ENCODE measurements around the gene C5orf34.
"Not testable (repeated sequence)": the region's sequence is repeated elsewhere in the genome, so short reads cannot be mapped to it uniquely, and the experiment has no call there.

- TF ChIP-seq, protein P1, sequence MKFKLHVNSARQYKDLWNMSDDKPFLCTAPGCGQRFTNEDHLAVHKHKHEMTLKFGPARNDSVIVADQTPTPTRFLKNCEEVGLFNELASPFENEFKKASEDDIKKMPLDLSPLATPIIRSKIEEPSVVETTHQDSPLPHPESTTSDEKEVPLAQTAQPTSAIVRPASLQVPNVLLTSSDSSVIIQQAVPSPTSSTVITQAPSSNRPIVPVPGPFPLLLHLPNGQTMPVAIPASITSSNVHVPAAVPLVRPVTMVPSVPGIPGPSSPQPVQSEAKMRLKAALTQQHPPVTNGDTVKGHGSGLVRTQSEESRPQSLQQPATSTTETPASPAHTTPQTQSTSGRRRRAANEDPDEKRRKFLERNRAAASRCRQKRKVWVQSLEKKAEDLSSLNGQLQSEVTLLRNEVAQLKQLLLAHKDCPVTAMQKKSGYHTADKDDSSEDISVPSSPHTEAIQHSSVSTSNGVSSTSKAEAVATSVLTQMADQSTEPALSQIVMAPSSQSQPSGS (CRISPR knock-in tag; IDR thresholded peaks at IDR 0.05; ENCODE audit: borderline replicate concordance, low read depth): not testable (repeated sequence)
- not testable (repeated sequence) for TF ChIP-seq CTCF (IDR thresholded peaks at IDR 0.05); FOXP4 (CRISPR knock-in tag; IDR thresholded peaks at IDR 0.05); STAT6 (CRISPR knock-in tag; conservative IDR thresholded peaks at IDR 0.05; ENCODE audit: low read depth); ATF3 (CRISPR knock-in tag; conservative IDR thresholded peaks at IDR 0.05); CREB1 (CRISPR knock-in tag; IDR thresholded peaks at IDR 0.05); SMAD4 (CRISPR knock-in tag; IDR thresholded peaks at IDR 0.05); NFYB (CRISPR knock-in tag; conservative IDR thresholded peaks at IDR 0.05; ENCODE audit: low read depth); TEAD4 (CRISPR knock-in tag; IDR thresholded peaks at IDR 0.05); ZNF232 (CRISPR knock-in tag; IDR thresholded peaks at IDR 0.05); JUN (CRISPR knock-in tag; IDR thresholded peaks at IDR 0.05); CBFB (CRISPR knock-in tag; IDR thresholded peaks at IDR 0.05; ENCODE audit: low read depth)
- TF ChIP-seq, protein P2, sequence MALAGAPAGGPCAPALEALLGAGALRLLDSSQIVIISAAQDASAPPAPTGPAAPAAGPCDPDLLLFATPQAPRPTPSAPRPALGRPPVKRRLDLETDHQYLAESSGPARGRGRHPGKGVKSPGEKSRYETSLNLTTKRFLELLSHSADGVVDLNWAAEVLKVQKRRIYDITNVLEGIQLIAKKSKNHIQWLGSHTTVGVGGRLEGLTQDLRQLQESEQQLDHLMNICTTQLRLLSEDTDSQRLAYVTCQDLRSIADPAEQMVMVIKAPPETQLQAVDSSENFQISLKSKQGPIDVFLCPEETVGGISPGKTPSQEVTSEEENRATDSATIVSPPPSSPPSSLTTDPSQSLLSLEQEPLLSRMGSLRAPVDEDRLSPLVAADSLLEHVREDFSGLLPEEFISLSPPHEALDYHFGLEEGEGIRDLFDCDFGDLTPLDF (CRISPR knock-in tag; IDR thresholded peaks at IDR 0.05): not testable (repeated sequence)
Measured at GRCh38 chr5:43441575-43441974, 73.4 kb downstream of the C5orf34 start.
